ENCODE results near the gene MYH13.

DNA sequence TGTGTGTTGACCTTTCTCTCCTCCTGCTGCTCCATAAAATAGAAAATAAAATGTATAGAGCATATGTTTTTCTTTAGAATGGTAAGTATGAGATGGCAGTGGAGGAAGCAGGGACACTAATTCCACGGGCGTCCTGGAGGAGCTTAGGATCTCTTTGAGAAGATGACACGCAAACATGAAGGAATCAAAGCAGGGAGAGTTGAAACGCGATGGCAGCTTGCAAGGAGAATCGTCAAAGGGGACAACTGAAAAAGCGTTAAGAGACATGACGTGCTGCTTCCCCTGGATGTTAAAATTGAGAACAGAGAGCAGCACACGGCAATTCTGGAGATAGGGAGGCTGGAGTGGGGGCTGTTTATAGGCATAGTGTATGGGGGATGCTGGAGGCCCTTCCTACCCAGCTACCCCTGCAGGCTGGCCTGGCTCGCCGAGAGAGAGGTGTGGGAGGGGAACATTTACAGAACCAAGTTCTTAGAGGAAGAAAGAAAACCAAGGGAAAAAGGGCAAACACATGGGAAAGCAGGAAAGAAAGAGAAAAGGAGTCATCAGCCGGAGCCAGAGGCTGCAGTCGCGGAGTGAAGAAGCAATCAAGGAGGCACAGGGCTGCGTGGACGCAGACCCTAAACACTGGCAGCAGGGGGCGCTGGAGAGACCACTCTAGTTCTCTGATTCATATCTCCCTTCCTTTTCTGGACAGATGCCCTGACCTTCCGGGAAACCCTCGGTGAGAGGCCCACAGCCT, 55.8 kb downstream of the MYH13 start:
- TF ChIP-seq CTCF (IDR thresholded peaks at IDR 0.05) = peak; percentile 72
- TF ChIP-seq SMC3 (IDR thresholded peaks at IDR 0.05; ENCODE audit: low read depth, low read length) = peak; percentile 27; the same call in 1 of the 2 replicates
- TF ChIP-seq POLR2AphosphoS5 (IDR thresholded peaks at IDR 0.05; ENCODE audit: low read depth, low read length) = no peak
- no peak for TF ChIP-seq CHD2 (IDR thresholded peaks at IDR 0.05; ENCODE audit: low read length, partially characterized antibody)
- TF ChIP-seq RFX5 (IDR thresholded peaks at IDR 0.05; ENCODE audit: low read length) = no peak
- TF ChIP-seq GATA2 (CRISPR knock-in tag; IDR thresholded peaks at IDR 0.05) = no peak
- TF ChIP-seq RCOR1 (IDR thresholded peaks at IDR 0.05; ENCODE audit: low read length) = no peak
- no peak for TF ChIP-seq ZBTB33 (IDR thresholded peaks at IDR 0.05; ENCODE audit: borderline replicate concordance, low read depth)
- no peak for TF ChIP-seq YY1 (IDR thresholded peaks at IDR 0.05; ENCODE audit: low read depth)

All from SK-N-SH (cell line).